IMR-90 (cell line): Measurements from ENCODE around the gene QRFP.

Source experiments
- CEBPB ChIP-seq: IDR thresholded peaks from 2 replicates; pipeline ENCODE4 v1.6.1; 2012; ENCODE audit warnings: low read depth, low read length, improper control_type of control experiment
- FOS ChIP-seq: fragments of 150-350 bp; IDR thresholded peaks from 2 replicates; pipeline ENCODE4 v1.6.1; 2016; ENCODE audit warnings: low read depth, low read length
- MXI1 ChIP-seq: IDR thresholded peaks from 2 replicates; pipeline ENCODE4 v1.6.1; 2012; ENCODE audit warnings: low read depth, mild to moderate bottlenecking, low read length, moderate library complexity, borderline replicate concordance
- POLR2A ChIP-seq: IDR thresholded peaks from 2 replicates; pipeline ENCODE4 v1.6.1; 2012; ENCODE audit warnings: mild to moderate bottlenecking, low read depth, low read length
- RCOR1 ChIP-seq: IDR thresholded peaks from 2 replicates; pipeline ENCODE4 v1.6.1; 2012; ENCODE audit warnings: mild to moderate bottlenecking, low read length, improper control_type of control experiment; ENCODE audit not compliant: insufficient replicate concordance
- TF ChIP-seq, protein P1 (sequence below): conservative IDR thresholded peaks from 2 replicates; pipeline ENCODE4 v1.5.1; 2012; ENCODE audit warnings: mild to moderate bottlenecking, low read depth, low read length, improper control_type of control experiment

DNA sequence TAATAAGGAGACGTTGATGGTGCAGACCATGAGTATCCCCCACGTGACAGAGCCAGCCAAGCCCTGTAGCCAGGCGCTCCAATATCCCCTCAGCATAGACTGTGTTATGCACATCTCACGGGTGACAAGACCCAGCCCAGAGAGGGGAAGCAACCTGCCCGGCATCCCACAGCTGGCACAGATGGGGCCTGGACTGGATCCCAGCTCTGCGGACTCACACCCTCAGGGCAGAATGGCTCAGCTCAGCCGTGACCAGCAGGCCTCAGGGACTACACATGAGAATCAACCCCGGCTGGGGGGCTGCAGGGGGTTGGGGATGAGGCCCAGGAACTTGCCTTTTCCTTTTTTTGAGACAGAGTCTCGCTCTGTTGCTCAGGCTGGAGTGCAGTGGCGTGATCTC is 30.7 kb upstream of the QRFP start:
- TF ChIP-seq, protein P1, sequence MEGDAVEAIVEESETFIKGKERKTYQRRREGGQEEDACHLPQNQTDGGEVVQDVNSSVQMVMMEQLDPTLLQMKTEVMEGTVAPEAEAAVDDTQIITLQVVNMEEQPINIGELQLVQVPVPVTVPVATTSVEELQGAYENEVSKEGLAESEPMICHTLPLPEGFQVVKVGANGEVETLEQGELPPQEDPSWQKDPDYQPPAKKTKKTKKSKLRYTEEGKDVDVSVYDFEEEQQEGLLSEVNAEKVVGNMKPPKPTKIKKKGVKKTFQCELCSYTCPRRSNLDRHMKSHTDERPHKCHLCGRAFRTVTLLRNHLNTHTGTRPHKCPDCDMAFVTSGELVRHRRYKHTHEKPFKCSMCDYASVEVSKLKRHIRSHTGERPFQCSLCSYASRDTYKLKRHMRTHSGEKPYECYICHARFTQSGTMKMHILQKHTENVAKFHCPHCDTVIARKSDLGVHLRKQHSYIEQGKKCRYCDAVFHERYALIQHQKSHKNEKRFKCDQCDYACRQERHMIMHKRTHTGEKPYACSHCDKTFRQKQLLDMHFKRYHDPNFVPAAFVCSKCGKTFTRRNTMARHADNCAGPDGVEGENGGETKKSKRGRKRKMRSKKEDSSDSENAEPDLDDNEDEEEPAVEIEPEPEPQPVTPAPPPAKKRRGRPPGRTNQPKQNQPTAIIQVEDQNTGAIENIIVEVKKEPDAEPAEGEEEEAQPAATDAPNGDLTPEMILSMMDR: no peak
- TF ChIP-seq CEBPB (no peak), MXI1 (no peak), POLR2A (no peak), FOS (no peak), RCOR1 (no peak)
